HCT116 (cell line): Measurements from ENCODE around the gene CASTOR1. TPM values are rescaled to one million over a fixed set of nuclear protein-coding genes. Genes with fewer than 3 reads are reported as not detected.

ENCODE experiments used
- ATAC-seq: fragments of 200-7000 bp; cut with Tn5 transposase; 2 replicates; pipeline ENCODE4 v1.9.1; 2020; ENCODE audit warnings: mild to moderate bottlenecking, moderate library complexity
- BruUV-seq: library from RNA; stranded (reverse); fragments of 400-500 nt; replicated peaks from 2 replicates; lab custom pipeline; 2021; lab: Mats Ljungman, UMichigan
- CTCF ChIA-PET: fragments of 300-600 bp; sonication (Branson Sonifier 250); formaldehyde crosslinking; loops from one replicate; lab custom pipeline; 2021; ENCODE audit warnings: antibody characterized with exemption; lab: Charles Lee
- POLR2A ChIA-PET: fragments of 300-600, 350-600 bp; sonication (Branson Sonifier 250); formaldehyde crosslinking; loops from one replicate; lab custom pipeline; 2021; ENCODE audit warnings: antibody characterized with exemption; lab: Charles Lee
- RAD21 ChIA-PET, 2 experiments: fragments of 300-600 bp; sonication (Branson Sonifier 250); formaldehyde crosslinking; loops; one replicate each; lab custom pipeline; 2023; ENCODE audit warnings: low total read pairs in 2 of 2; ENCODE audit not compliant: uncharacterized antibody in 2 of 2, unreplicated experiment in 2 of 2, low non-redundant PET in 1 of 2; lab: Charles Lee
- DNase-seq: peaks from one replicate; pipeline ENCODE4 v3.0.0-alpha.2; 2010; ENCODE audit warnings: low read depth, low spot score
- H2AFZ ChIP-seq: fragments of 200-600 bp; shearing (Covaris generic), sonication (generic); 2 replicates; pipeline ENCODE4 v1.6.1; 2017; ENCODE audit warnings: low read depth, mixed run types, mixed read lengths, antibody characterized with exemption, low read length; ENCODE audit not compliant: poor library complexity, severe bottlenecking
- H3K27ac ChIP-seq: 2 replicates; pipeline ENCODE4 v1.5.1; 2012; ENCODE audit warnings: low read depth, low read length
- H3K27me3 ChIP-seq: fragments of 200-600 bp; sonication (generic); 2 replicates; pipeline ENCODE4 v1.6.1; 2016; ENCODE audit warnings: mixed run types, low read length, mixed read lengths; ENCODE audit not compliant: insufficient read depth
- H3K36me3 ChIP-seq, 2 experiments: fragments of 200-500 bp in 1 of 2; fragments of 200-600 bp in 1 of 2; sonication (Bioruptor generic) in 1 of 2; sonication (generic) in 1 of 2; 2 replicates each; pipeline versions ENCODE4 v1.5.1 to v1.6.1; 2014 to 2016; ENCODE audit warnings: low read length in 2 of 2, inconsistent platforms in 1 of 2, mixed read lengths in 1 of 2, mixed run types in 1 of 2; ENCODE audit not compliant: insufficient read depth in 2 of 2, control insufficient read depth in 1 of 2
- H3K4me1 ChIP-seq, 2 experiments: fragments of 200-600 bp in 1 of 2; sonication (generic) in 1 of 2; 2 replicates each; pipeline versions ENCODE4 v1.5.1 to v1.6.1; 2012 to 2017; ENCODE audit warnings: low read length in 2 of 2, inconsistent platforms in 1 of 2, mild to moderate bottlenecking in 1 of 2, mixed read lengths in 1 of 2, mixed run types in 1 of 2, moderate library complexity in 1 of 2; ENCODE audit not compliant: insufficient read depth in 2 of 2, control insufficient read depth in 1 of 2
- H3K4me2 ChIP-seq: fragments of 200-600 bp; sonication (generic); 2 replicates; pipeline ENCODE4 v1.6.1; 2017; ENCODE audit warnings: mixed run types, low read length, mixed read lengths
- H3K4me3 ChIP-seq, 2 experiments: fragments of 200-600 bp in 1 of 2; sonication (generic) in 1 of 2; replicated peaks in 1 of 2; 2 replicates each; pipeline ENCODE4 v1.5.1; 2011 to 2016; ENCODE audit warnings: low read length in 2 of 2, control low read depth in 1 of 2, low read depth in 1 of 2, mild to moderate bottlenecking in 1 of 2, mixed read lengths in 1 of 2, mixed run types in 1 of 2
- H3K79me2 ChIP-seq: fragments of 200-600 bp; sonication (generic); 2 replicates; pipeline ENCODE4 v1.6.1; 2017; ENCODE audit warnings: mild to moderate bottlenecking, mixed run types, low read length, moderate library complexity, mixed read lengths; ENCODE audit not compliant: insufficient read depth
- H3K9ac ChIP-seq: fragments of 200-600 bp; sonication (generic); 2 replicates; pipeline ENCODE4 v1.6.1; 2016; ENCODE audit warnings: low read length, mixed read lengths
- H3K9me2 ChIP-seq: fragments of 200-600 bp; sonication (generic), shearing (Covaris generic); 2 replicates; pipeline ENCODE4 v1.6.1; 2017; ENCODE audit warnings: mixed run types, mild to moderate bottlenecking, moderate library complexity; ENCODE audit not compliant: insufficient read depth
- H3K9me3 ChIP-seq, 2 experiments: fragments of 200-500 bp in 1 of 2; fragments of 200-600 bp in 1 of 2; sonication (Bioruptor generic) in 1 of 2; sonication (generic) in 1 of 2; 2 replicates each; pipeline ENCODE4 v1.6.1; 2014 to 2017; ENCODE audit warnings: low read length in 2 of 2, mixed read lengths in 2 of 2, inconsistent platforms in 1 of 2, low read depth in 1 of 2, mild to moderate bottlenecking in 1 of 2, mixed run types in 1 of 2, moderate library complexity in 1 of 2; ENCODE audit not compliant: control insufficient read depth in 1 of 2, insufficient read depth in 1 of 2
- H4K20me1 ChIP-seq: fragments of 200-600 bp; sonication (generic), shearing (Covaris generic); 2 replicates; pipeline ENCODE4 v1.6.1; 2017; ENCODE audit warnings: mixed run types, mild to moderate bottlenecking, moderate library complexity; ENCODE audit not compliant: insufficient read depth
- CEBPB ChIP-seq: IDR thresholded peaks from 2 replicates; pipeline ENCODE4 v1.6.1; 2012; ENCODE audit warnings: low read depth
- CTCF ChIP-seq, 3 experiments: fragments of 200-600 bp in 1 of 3; sonication (generic) in 1 of 3; IDR thresholded peaks in 2 of 3; conservative IDR thresholded peaks in 1 of 3; 2 replicates each; pipeline ENCODE4 v1.5.1; 2012 to 2017; ENCODE audit warnings: low read depth in 2 of 3, low read length in 2 of 3, antibody characterized with exemption in 1 of 3, borderline replicate concordance in 1 of 3, control low read depth in 1 of 3, mild to moderate bottlenecking in 1 of 3, mixed read lengths in 1 of 3, mixed run types in 1 of 3, moderate library complexity in 1 of 3; ENCODE audit not compliant: insufficient read depth in 1 of 3
- ELF1 ChIP-seq: IDR thresholded peaks from 2 replicates; pipeline ENCODE4 v1.6.1; 2012; ENCODE audit warnings: low read depth, borderline replicate concordance
- EZH2 ChIP-seq: fragments of 200-600 bp; sonication (generic); IDR thresholded peaks from 2 replicates; pipeline ENCODE4 v1.6.1; 2017; ENCODE audit warnings: antibody characterized with exemption, mixed run types
- FOSL1 ChIP-seq: IDR thresholded peaks from 2 replicates; pipeline ENCODE4 v1.6.1; 2012; ENCODE audit warnings: low read depth
- JUND ChIP-seq: IDR thresholded peaks from 2 replicates; pipeline ENCODE4 v1.6.1; 2012
- POLR2AphosphoS5 ChIP-seq: IDR thresholded peaks from 2 replicates; pipeline ENCODE4 v1.6.1; 2011; ENCODE audit warnings: mild to moderate bottlenecking, low read depth, low read length, moderate library complexity
- SIN3A ChIP-seq: IDR thresholded peaks from 2 replicates; pipeline ENCODE4 v1.6.1; 2012; ENCODE audit warnings: low read depth
- SP1 ChIP-seq: IDR thresholded peaks from 2 replicates; pipeline ENCODE4 v1.6.1; 2012; ENCODE audit warnings: low read depth
- SRF ChIP-seq: IDR thresholded peaks from 2 replicates; pipeline ENCODE4 v1.6.1; 2012; ENCODE audit warnings: low read depth
- YY1 ChIP-seq: IDR thresholded peaks from 2 replicates; pipeline ENCODE4 v1.6.1; 2011; ENCODE audit warnings: low read length, low read depth, moderate library complexity, mild to moderate bottlenecking; ENCODE audit not compliant: insufficient replicate concordance; ENCODE audit errors: extremely low read depth
- ZBTB33 ChIP-seq: IDR thresholded peaks from 2 replicates; pipeline ENCODE4 v1.6.1; 2011; ENCODE audit warnings: mild to moderate bottlenecking, low read length, moderate library complexity; ENCODE audit not compliant: insufficient replicate concordance; ENCODE audit errors: extremely low read depth
- ZFX ChIP-seq: fragments of 450-650 bp; IDR thresholded peaks from 2 replicates; pipeline ENCODE4 v1.6.1; 2017
- ZNF274 ChIP-seq: fragments of 200-500 bp; sonication (Bioruptor generic); IDR thresholded peaks from 2 replicates; pipeline ENCODE4 v1.6.1; 2014; ENCODE audit warnings: mild to moderate bottlenecking, low read depth, low read length, inconsistent platforms
- intact Hi-C: fragments of 100-400 bp; cut with micrococcal nuclease; formaldehyde crosslinking; loops from 2 replicates; pipeline ENCODE4 v1.10.0; 2022
- total RNA-seq: library from RNA; stranded (reverse); gene quantifications from one replicate; pipeline ENCODE4 v1.2.1, GENCODE V29; 2021; ENCODE audit not compliant: unreplicated experiment
- TF ChIP-seq, protein P1 (sequence below): IDR thresholded peaks from 2 replicates; pipeline ENCODE4 v1.6.1; 2012; ENCODE audit warnings: low read depth

CASTOR1 gene
- total RNA-seq, 1 experiment from 2014 or later = 6.5 TPM

DNA sequence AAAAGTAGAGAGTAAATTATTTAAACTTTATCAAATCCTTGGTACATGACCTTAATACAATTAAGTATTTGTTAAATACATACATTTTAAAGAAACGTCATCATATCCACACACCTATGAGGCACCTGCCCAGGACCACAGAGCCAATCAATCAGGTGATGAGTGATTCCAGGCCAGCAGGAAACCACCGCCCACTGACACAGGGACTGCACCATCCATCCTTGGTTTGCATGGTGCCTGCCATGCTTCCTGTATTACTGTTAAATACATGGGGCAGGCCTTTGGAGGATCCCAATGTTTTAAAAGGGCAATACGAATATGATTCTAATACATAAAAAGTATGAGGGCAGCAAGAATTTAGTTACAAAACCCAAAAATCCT, 44.4 kb upstream of the CASTOR1 start (continued):
- no peak for TF ChIP-seq YY1

GRCh38 chr22:30332994-30333706, 43.8 kb upstream of the CASTOR1 start:
- Histone ChIP-seq H3K9me3 (no peaks in the 10 kb centered on the region), H3K27ac (no peak overlapping the region), H3K36me3 (peaks cover 37 to 62% of the 10 kb centered on the region in 2 experiments; a peak in 3 of 4 replicates), H3K9me2 (no peaks in the 10 kb centered on the region), H3K4me2 (no peak overlapping the region), H3K27me3 (no peaks in the 10 kb centered on the region), H2AFZ (no peak overlapping the region), H3K4me3 (no peak overlapping the region), H3K4me1 (peaks cover 2 to 8% of the 10 kb centered on the region in 2 experiments; a peak in 3 of 4 replicates), H4K20me1 (no peaks in the 10 kb centered on the region), H3K9ac (no peak overlapping the region), H3K79me2 (no peaks in the 10 kb centered on the region)
- intact Hi-C loops = no loop called here
- RAD21 ChIA-PET = no interaction called here
- no peak for DNase-seq
- CTCF ChIA-PET = no interaction called here
- ATAC-seq = no peak
- POLR2A ChIA-PET = no interaction called here
- TF ChIP-seq ZFX = no peak
- TF ChIP-seq CTCF (IDR thresholded peaks at IDR 0.05 in 2 of 3, conservative IDR thresholded peaks at IDR 0.05 in 1 of 3; ENCODE audit: borderline replicate concordance in 1 of 3, insufficient read depth in 1 of 3, low read depth in 2 of 3, low read length in 2 of 3) = no peak
- TF ChIP-seq YY1 = no peak
- no peak for TF ChIP-seq FOSL1
- TF ChIP-seq, protein P1, sequence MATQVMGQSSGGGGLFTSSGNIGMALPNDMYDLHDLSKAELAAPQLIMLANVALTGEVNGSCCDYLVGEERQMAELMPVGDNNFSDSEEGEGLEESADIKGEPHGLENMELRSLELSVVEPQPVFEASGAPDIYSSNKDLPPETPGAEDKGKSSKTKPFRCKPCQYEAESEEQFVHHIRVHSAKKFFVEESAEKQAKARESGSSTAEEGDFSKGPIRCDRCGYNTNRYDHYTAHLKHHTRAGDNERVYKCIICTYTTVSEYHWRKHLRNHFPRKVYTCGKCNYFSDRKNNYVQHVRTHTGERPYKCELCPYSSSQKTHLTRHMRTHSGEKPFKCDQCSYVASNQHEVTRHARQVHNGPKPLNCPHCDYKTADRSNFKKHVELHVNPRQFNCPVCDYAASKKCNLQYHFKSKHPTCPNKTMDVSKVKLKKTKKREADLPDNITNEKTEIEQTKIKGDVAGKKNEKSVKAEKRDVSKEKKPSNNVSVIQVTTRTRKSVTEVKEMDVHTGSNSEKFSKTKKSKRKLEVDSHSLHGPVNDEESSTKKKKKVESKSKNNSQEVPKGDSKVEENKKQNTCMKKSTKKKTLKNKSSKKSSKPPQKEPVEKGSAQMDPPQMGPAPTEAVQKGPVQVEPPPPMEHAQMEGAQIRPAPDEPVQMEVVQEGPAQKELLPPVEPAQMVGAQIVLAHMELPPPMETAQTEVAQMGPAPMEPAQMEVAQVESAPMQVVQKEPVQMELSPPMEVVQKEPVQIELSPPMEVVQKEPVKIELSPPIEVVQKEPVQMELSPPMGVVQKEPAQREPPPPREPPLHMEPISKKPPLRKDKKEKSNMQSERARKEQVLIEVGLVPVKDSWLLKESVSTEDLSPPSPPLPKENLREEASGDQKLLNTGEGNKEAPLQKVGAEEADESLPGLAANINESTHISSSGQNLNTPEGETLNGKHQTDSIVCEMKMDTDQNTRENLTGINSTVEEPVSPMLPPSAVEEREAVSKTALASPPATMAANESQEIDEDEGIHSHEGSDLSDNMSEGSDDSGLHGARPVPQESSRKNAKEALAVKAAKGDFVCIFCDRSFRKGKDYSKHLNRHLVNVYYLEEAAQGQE = no peak
- no peak for TF ChIP-seq ELF1
- TF ChIP-seq EZH2 = no peak
- TF ChIP-seq SIN3A = no peak
- no peak for TF ChIP-seq JUND
- no peak for TF ChIP-seq CEBPB
- no peak for TF ChIP-seq ZBTB33
- TF ChIP-seq SRF = no peak
- TF ChIP-seq ZNF274 = no peak
- no peak for TF ChIP-seq POLR2AphosphoS5
- no peak for TF ChIP-seq SP1
- no TSS peak for BruUV-seq
